Stimulated activated CD8-positive, alpha-beta memory T cell treated with anti-CD3 and anti-CD28 coated beads, Interleukin-7, amount 100 ng/mL, for 4 hours (primary cell): ENCODE results near the gene SH3D19.
"Not testable (repeated sequence)": the region's sequence is repeated elsewhere in the genome, so short reads cannot be mapped to it uniquely, and the experiment has no call there.

Experiments
- DNase-seq, 2 donors: peaks; one replicate each; pipeline ENCODE4 v3.0.0-alpha.2; 2020; ENCODE audit warnings: low read depth in 2 of 2

SH3D19 gene

GRCh38 chr4:151325111-151325948 lies at the start of gene SH3D19:
Gene SH3D19, minus strand, starts transcription at chr4:151325605. Its CDS starts 253 bp downstream, at chr4:151325352.
- no peak for DNase-seq

GRCh38 chr4:151362404-151363164 lies 37.2 kb upstream of the SH3D19 start:
- DNase-seq: peak; percentile 47 to 56

GRCh38 chr4:151361966-151362365 lies 36.6 kb upstream of the SH3D19 start:
- no peak for DNase-seq

GRCh38 chr4:151361126-151361525 lies 35.7 kb upstream of the SH3D19 start:
- DNase-seq: no peak

GRCh38 chr4:151359576-151359975 lies 34.2 kb upstream of the SH3D19 start:
- no peak for DNase-seq

GRCh38 chr4:151358266-151358665 lies 32.9 kb upstream of the SH3D19 start:
- DNase-seq: no peak

- DNase-seq: no peak
These were observed 31.1 kb upstream of the SH3D19 start for GRCh38 chr4:151356510-151356909.

- no peak for DNase-seq
These were observed 29.8 kb upstream of the SH3D19 start for GRCh38 chr4:151355155-151355554.

GRCh38 chr4:151347490-151348235 lies 22.3 kb upstream of the SH3D19 start:
- DNase-seq: no peak

- no peak for DNase-seq
These were observed 19.5 kb upstream of the SH3D19 start for GRCh38 chr4:151344948-151345347.

- no peak for DNase-seq
These were observed 15.5 kb upstream of the SH3D19 start for GRCh38 chr4:151340751-151341385.

GRCh38 chr4:151339467-151339866 lies 14.1 kb upstream of the SH3D19 start:
- no peak for DNase-seq

GRCh38 chr4:151331276-151332042 lies 6.1 kb upstream of the SH3D19 start:
- no peak for DNase-seq

GRCh38 chr4:151329217-151330007 lies 4.0 kb upstream of the SH3D19 start:
- DNase-seq: no peak

- no peak for DNase-seq
These were observed 493 bp upstream of the SH3D19 start for GRCh38 chr4:151325949-151326246.

- no peak for DNase-seq
These were observed 674 bp downstream of the SH3D19 start for GRCh38 chr4:151324752-151325110.

- no peak for DNase-seq
These were observed 1.2 kb downstream of the SH3D19 start for GRCh38 chr4:151324124-151324751.

- no peak for DNase-seq
These were observed 1.7 kb downstream of the SH3D19 start for GRCh38 chr4:151323667-151324066.

- no peak for DNase-seq
These were observed 2.8 kb downstream of the SH3D19 start for GRCh38 chr4:151322570-151322969.

GRCh38 chr4:151322161-151322560 lies 3.2 kb downstream of the SH3D19 start:
- not testable (repeated sequence) for DNase-seq
